HepG2 (cell line): ENCODE data around the gene CD7. TPM values are rescaled to one million over a fixed set of nuclear protein-coding genes. Genes with fewer than 3 reads are reported as not detected.

Experiments
- ATF7-NPFF ChIP-seq: sonication (generic); formaldehyde crosslinking; IDR thresholded peaks from 2 replicates; pipeline ENCODE4 v1.8.1; 2023; ENCODE audit warnings: mild to moderate bottlenecking, low read depth, missing genetic modification reagents, moderate library complexity
- CHD4 ChIP-seq: fragments of 200-600 bp; sonication (generic); IDR thresholded peaks from 2 replicates; pipeline ENCODE4 v1.7.0; 2017; ENCODE audit warnings: mild to moderate bottlenecking, low read length, borderline replicate concordance
- MAFF ChIP-seq: IDR thresholded peaks from 2 replicates; pipeline ENCODE4 v1.6.1; 2011; ENCODE audit warnings: low read depth, low read length, improper control_type of control experiment
- SUZ12 ChIP-seq: fragments of 150-350 bp; IDR thresholded peaks from 2 replicates; pipeline ENCODE4 v1.6.1; 2014; ENCODE audit warnings: low read depth, low read length
- ZNF468 ChIP-seq: sonication (generic); formaldehyde crosslinking; IDR thresholded peaks from 2 replicates; pipeline ENCODE4 v1.8.0; 2022; ENCODE audit warnings: mild to moderate bottlenecking, moderate library complexity, missing genetic modification reagents
- ZNF749 ChIP-seq: sonication (generic); formaldehyde crosslinking; IDR thresholded peaks from 2 replicates; pipeline ENCODE4 v1.8.0; 2022; ENCODE audit warnings: mild to moderate bottlenecking, missing genetic modification reagents, moderate library complexity, borderline replicate concordance
- polyA plus RNA-seq, 8 experiments: library from polyadenylated mRNA; depleted of rRNA in 3 of 8; stranded (reverse) in 7 of 8; unstranded in 1 of 8; fragments of >200 nt; fragmentation: Illumina TruSeq in 4 of 8; extraction: Trizol in 4 of 8; gene quantifications; 2 replicates each; pipeline versions ENCODE4 v1.2.1 to v1.2.3, GENCODE V29; 2011 to 2016; ENCODE audit warnings: low read depth in 4 of 8, missing spikeins in 1 of 8, mixed read lengths in 1 of 8; ENCODE audit not compliant: insufficient read depth in 1 of 8
- total RNA-seq, 5 experiments: library from RNA; depleted of rRNA; stranded (reverse); fragments of >200 nt; fragmentation: Illumina TruSeq; extraction: Trizol; gene quantifications; 2 replicates each; pipeline ENCODE4 v1.2.3, GENCODE V29; 2016; ENCODE audit warnings: low read depth in 1 of 5
- TF ChIP-seq, protein P1 (sequence below): sonication (generic); formaldehyde crosslinking; IDR thresholded peaks from 2 replicates; pipeline ENCODE4 v1.8.1; 2022; ENCODE audit warnings: mild to moderate bottlenecking, missing genetic modification reagents
- TF ChIP-seq, protein P2 (sequence below): sonication (generic); formaldehyde crosslinking; IDR thresholded peaks from 2 replicates; pipeline ENCODE4 v1.8.1; 2022; ENCODE audit warnings: low read depth, mild to moderate bottlenecking, missing genetic modification reagents
- TF ChIP-seq, protein P3 (sequence below): IDR thresholded peaks from 2 replicates; pipeline ENCODE4 v1.6.1; 2012; ENCODE audit warnings: inconsistent platforms
- TF ChIP-seq, protein P4 (sequence below): sonication (generic); formaldehyde crosslinking; IDR thresholded peaks from 2 replicates; pipeline ENCODE4 v1.8.1; 2023; ENCODE audit warnings: mild to moderate bottlenecking, moderate library complexity, missing genetic modification reagents

The CD7 gene
- total and polyA plus RNA-seq, 2 of the 13 experiments (the other 11 are each of a cell fraction or from before 2014, with no cell fraction given): 67.6 to 76.4 TPM

DNA sequence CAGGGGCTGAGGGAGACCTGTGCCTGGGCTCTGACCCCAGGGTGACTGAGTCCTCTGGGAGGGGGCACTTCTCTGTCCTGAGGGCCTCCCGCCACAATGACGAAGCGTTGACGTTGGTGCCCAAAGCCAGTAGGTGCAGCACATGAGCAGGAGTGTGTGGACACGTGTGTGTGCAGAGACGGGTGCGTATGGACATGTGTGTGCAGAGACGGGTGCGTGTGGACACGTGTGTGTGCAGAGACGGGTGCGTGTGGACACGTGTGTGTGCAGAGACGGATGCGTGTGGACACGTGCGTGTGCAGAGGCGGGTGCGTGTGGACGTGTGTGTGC lies 726 bp upstream of the CD7 start (continued):
- 0 out of 2 replicates have a peak, but pooled peaks have one; percentile 12 for TF ChIP-seq ATF7-NPFF (CRISPR knock-in tag)
- TF ChIP-seq, protein P1, sequence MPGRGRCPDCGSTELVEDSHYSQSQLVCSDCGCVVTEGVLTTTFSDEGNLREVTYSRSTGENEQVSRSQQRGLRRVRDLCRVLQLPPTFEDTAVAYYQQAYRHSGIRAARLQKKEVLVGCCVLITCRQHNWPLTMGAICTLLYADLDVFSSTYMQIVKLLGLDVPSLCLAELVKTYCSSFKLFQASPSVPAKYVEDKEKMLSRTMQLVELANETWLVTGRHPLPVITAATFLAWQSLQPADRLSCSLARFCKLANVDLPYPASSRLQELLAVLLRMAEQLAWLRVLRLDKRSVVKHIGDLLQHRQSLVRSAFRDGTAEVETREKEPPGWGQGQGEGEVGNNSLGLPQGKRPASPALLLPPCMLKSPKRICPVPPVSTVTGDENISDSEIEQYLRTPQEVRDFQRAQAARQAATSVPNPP: no peak
- peak; percentile 72; the same call in 1 of the 2 replicates for TF ChIP-seq CHD4
- TF ChIP-seq ZNF468 (CRISPR knock-in tag): peak; percentile 72; the same call in 1 of the 2 replicates
- no peak for TF ChIP-seq SUZ12
- peak; percentile 19; the same call in 1 of the 2 replicates for TF ChIP-seq ZNF749
- TF ChIP-seq, protein P2, sequence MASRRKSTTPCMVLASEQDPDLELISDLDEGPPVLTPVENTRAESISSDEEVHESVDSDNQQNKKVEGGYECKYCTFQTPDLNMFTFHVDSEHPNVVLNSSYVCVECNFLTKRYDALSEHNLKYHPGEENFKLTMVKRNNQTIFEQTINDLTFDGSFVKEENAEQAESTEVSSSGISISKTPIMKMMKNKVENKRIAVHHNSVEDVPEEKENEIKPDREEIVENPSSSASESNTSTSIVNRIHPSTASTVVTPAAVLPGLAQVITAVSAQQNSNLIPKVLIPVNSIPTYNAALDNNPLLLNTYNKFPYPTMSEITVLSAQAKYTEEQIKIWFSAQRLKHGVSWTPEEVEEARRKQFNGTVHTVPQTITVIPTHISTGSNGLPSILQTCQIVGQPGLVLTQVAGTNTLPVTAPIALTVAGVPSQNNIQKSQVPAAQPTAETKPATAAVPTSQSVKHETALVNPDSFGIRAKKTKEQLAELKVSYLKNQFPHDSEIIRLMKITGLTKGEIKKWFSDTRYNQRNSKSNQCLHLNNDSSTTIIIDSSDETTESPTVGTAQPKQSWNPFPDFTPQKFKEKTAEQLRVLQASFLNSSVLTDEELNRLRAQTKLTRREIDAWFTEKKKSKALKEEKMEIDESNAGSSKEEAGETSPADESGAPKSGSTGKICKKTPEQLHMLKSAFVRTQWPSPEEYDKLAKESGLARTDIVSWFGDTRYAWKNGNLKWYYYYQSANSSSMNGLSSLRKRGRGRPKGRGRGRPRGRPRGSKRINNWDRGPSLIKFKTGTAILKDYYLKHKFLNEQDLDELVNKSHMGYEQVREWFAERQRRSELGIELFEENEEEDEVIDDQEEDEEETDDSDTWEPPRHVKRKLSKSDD (CRISPR knock-in tag): peak; percentile 61; the same call in 1 of the 2 replicates
- TF ChIP-seq, protein P3, sequence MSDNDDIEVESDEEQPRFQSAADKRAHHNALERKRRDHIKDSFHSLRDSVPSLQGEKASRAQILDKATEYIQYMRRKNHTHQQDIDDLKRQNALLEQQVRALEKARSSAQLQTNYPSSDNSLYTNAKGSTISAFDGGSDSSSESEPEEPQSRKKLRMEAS: peak; percentile 72
- TF ChIP-seq, protein P4, sequence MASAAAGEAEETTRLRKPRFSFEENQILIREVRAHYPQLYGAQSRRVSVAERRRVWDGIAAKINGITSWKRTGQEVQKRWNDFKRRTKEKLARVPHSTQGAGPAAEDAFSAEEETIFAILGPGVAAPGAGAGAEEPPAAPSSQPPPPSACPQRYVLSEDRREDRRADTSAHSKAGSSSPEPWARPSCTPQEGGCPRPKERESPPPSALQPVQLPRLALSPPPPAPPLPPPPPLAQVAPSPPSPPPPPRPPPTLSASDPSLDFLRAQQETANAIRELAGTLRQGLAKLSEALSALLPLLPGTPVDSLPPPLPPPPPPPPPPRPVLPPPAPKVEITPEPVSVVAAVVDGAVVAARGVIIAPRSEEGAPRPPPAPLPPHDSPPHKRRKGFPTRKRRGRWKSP (CRISPR knock-in tag): no peak
- TF ChIP-seq MAFF: no peak
